GM12801 (cell line): Measurements from ENCODE around the gene MAPRE2.

ENCODE experiments used
- TF ChIP-seq, protein P1 (sequence below): IDR thresholded peaks from one replicate; pipeline ENCODE4 v1.5.1; 2011; ENCODE audit warnings: control low read depth; ENCODE audit not compliant: insufficient read length; ENCODE audit errors: extremely low read depth

MAPRE2 gene

DNA sequence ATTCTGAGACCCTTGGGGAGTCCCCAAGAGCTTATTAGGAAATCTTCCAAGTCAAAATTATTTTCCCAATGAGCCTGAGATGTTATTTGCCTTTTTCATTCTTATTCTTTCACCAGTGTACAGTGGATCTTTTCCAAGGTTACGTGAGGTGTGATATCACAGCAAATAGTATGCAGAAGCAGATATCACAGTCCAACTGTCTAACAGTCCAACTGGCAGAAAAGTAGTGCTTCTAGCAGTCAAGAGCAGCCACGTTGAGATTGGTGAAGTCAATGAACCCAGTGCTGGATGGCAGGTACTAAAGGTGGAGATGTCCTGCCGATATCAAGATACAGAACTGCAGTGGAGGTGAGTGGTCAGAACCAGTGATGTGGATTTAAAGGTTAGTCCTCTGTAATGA, 120.7 kb downstream of the MAPRE2 start:
- TF ChIP-seq, protein P1, sequence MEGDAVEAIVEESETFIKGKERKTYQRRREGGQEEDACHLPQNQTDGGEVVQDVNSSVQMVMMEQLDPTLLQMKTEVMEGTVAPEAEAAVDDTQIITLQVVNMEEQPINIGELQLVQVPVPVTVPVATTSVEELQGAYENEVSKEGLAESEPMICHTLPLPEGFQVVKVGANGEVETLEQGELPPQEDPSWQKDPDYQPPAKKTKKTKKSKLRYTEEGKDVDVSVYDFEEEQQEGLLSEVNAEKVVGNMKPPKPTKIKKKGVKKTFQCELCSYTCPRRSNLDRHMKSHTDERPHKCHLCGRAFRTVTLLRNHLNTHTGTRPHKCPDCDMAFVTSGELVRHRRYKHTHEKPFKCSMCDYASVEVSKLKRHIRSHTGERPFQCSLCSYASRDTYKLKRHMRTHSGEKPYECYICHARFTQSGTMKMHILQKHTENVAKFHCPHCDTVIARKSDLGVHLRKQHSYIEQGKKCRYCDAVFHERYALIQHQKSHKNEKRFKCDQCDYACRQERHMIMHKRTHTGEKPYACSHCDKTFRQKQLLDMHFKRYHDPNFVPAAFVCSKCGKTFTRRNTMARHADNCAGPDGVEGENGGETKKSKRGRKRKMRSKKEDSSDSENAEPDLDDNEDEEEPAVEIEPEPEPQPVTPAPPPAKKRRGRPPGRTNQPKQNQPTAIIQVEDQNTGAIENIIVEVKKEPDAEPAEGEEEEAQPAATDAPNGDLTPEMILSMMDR: no peak

DNA sequence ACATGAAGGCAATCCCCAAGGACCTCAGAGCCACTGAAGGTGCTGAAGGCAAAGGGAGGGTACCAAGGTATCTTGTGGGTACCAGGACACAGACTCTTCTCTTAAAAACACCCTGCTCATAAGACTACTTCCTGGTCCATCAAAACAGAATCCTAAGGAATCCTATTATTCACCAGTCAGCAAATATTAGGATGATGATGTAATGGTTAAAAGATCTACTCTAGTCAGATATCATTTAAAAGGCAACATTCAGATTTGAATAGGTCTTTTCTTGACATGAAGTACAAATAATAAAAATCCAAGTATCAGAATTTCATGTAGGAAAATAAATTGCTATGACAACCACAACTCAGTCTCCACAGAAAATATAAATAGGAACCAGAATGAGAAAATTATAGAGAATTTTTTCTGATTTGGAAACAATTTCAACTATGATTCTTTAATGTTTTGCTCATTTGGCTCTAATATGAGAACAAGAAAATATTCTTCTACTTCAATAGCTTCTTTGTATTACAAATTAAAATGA, 121.9 kb downstream of the MAPRE2 start:
- TF ChIP-seq, protein P1: no peak

DNA sequence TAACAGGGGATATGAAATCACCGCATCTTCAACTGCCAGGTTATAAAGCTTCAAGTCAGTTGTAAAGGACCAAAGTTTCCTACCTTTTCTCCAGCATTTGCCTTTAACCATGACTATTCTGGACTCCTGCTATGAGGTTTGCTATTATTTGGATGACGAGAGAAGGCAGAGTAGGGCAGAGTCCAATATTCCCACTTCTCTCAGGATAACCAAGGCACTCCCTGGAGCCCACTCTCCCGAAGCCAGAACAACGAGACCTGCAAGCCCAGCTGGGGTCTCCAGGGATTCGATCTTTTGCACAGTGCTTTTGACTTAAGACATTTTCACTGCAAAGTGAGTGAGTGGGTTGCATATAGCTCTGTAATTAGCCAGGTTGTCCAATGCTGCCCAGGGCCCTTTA, 122.5 kb downstream of the MAPRE2 start:
- TF ChIP-seq, protein P1: no peak

DNA sequence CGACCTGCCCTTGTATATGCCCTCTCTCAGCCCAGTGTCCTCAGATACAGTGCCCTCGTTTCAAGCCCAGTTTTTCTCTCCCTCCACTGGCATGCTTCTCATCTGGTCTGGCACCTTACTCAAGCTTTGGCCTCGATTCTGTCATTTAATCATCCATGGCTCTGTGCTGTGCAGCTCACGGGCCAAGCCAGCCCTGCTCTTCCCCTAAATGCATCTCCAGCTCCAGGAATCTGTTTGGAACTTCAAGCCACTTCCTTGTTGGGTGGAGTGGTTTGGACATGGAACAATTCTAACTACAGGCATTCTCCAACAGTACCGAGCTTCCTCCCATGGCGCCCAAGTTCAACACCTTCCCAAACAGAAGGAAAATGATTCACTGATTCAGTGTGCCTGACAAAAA, 122.9 kb downstream of the MAPRE2 start:
- TF ChIP-seq, protein P1: no peak

DNA sequence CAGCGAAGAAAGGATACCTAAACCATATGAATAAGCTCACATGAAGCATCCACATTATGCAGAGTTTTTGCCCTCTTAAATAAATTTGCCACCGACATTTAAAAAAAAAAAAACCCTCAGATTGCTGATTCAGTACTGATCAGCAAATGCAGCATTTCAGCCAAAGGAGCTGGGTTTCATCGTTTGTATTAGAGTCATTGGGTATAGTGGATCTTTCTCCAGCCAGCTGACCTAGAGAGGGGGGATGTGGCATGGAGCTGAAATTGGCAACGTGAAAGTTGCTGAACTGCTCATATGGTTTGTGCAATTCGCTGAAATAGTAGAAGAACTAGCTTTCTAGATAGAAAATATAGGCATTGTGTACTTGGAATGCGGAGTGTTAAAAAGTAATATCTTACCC, 126.1 kb downstream of the MAPRE2 start:
- TF ChIP-seq, protein P1: no peak

DNA sequence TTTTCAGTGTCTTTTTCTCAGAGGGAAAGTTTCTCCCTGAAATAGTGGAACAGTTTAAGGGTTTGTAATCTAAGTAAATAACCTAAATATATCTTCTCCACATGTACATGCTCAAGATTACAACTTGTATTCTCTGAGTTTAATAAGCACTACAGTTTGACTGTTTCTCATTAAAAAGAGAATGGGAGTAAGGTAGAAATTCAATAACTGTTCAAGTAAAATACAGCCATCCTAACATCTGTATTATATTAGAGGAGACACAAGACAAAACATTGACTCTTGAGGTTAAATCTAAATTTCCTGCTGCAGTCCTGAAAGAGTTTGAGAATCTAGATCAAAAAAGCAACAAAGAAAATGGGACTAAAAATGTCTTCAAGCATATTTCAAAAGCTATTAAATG, 126.6 kb downstream of the MAPRE2 start:
- TF ChIP-seq, protein P1: no peak

DNA sequence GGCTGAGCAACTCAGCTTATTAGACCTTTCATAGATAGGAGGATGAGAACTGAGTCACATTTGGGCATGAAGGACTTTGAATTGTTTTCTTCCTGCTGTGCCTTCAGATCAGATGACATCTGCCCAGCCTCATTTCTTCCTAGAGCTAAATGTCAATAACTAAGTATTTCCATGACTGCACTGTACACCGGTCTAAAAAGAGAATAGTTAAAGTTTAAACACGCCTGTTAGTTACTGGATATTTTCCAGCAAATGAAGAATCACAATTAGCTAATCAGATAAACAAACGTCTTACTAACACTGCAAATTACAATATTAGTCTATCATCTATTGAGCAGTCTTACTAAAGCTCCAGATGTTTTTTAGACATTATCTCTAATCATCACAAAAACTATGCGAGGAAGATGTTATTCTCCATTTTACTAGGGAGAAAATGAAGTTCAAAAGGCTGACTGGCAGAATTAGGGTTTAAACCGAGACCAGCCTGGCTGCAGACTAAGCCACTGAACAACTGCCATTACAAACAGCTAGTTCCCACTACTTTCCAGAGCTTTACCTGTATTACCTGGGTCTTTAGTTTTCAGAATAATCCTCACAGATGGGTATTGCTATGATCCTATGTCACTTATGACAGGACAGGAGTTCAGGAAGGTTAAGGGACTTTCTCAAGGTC, 130.2 kb downstream of the MAPRE2 start:
- TF ChIP-seq, protein P1: no peak
